Neural progenitor cell (in vitro differentiated cells): Measurements from ENCODE around the gene FAM98A. TPM values are rescaled to one million over a fixed set of nuclear protein-coding genes. Genes with fewer than 3 reads are reported as not detected.

ENCODE experiments used
- DNase-seq: peaks from one replicate; pipeline ENCODE4 v3.0.0-alpha.2; 2016; ENCODE audit warnings: low spot score
- H2AFZ ChIP-seq: fragments of 200-600 bp; sonication (generic); replicated peaks from 2 replicates; pipeline ENCODE4 v1.6.1; 2016; ENCODE audit warnings: antibody characterized with exemption
- H3F3A ChIP-seq: fragments of 200-600 bp; sonication (generic); 2 replicates; pipeline ENCODE4 v1.6.1; 2016; ENCODE audit warnings: antibody characterized with exemption, low read depth
- H3K27ac ChIP-seq: fragments of 200-600 bp; sonication (generic); 2 replicates; pipeline ENCODE4 v1.5.1; 2016; ENCODE audit warnings: mild to moderate bottlenecking
- H3K27me3 ChIP-seq: fragments of 200-600 bp; sonication (generic); 2 replicates; pipeline ENCODE4 v1.6.1; 2016; ENCODE audit warnings: mild to moderate bottlenecking, moderate library complexity
- H3K36me3 ChIP-seq: fragments of 200-600 bp; sonication (generic); 2 replicates; pipeline ENCODE4 v1.5.1; 2016
- H3K4me1 ChIP-seq: fragments of 200-600 bp; sonication (generic); 2 replicates; pipeline ENCODE4 v1.6.1; 2016; ENCODE audit warnings: mixed run types
- H3K4me2 ChIP-seq: fragments of 200-600 bp; sonication (generic); 2 replicates; pipeline ENCODE4 v1.6.1; 2016
- H3K4me3 ChIP-seq: fragments of 200-600 bp; sonication (generic); 2 replicates; pipeline ENCODE4 v1.5.1; 2016
- H3K79me2 ChIP-seq: fragments of 200-600 bp; sonication (generic); 2 replicates; pipeline ENCODE4 v1.6.1; 2016; ENCODE audit warnings: low read depth
- H3K9ac ChIP-seq: fragments of 200-600 bp; sonication (generic); 2 replicates; pipeline ENCODE4 v1.6.1; 2016
- H3K9me3 ChIP-seq: fragments of 200-600 bp; sonication (generic); 2 replicates; pipeline ENCODE4 v1.5.1; 2016; ENCODE audit warnings: low read depth
- H4K20me1 ChIP-seq: fragments of 200-600 bp; sonication (generic); 2 replicates; pipeline ENCODE4 v1.6.1; 2016; ENCODE audit warnings: low read depth
- H3K27ac Mint-ChIP-seq: 3 replicates; pipeline ENCODE4 v1.8.0; 2021; ENCODE audit warnings: mixed read lengths
- H3K27me3 Mint-ChIP-seq: 2 replicates; pipeline ENCODE4 v1.8.0; 2022; ENCODE audit warnings: low read depth, mild to moderate bottlenecking, inconsistent platforms, moderate library complexity, mixed read lengths; ENCODE audit not compliant: insufficient read depth
- H3K36me3 Mint-ChIP-seq: 3 replicates; pipeline ENCODE4 v1.8.0; 2021; ENCODE audit warnings: mixed read lengths
- H3K4me1 Mint-ChIP-seq: 3 replicates; pipeline ENCODE4 v1.8.0; 2021; ENCODE audit warnings: mixed read lengths
- H3K4me3 Mint-ChIP-seq: 3 replicates; pipeline ENCODE4 v1.8.0; 2021; ENCODE audit warnings: mild to moderate bottlenecking, moderate library complexity, mixed read lengths
- H3K9me3 Mint-ChIP-seq: 3 replicates; pipeline ENCODE4 v1.8.0; 2020; ENCODE audit warnings: mixed read lengths
- CTCF ChIP-seq: fragments of 200-600 bp; sonication (generic); IDR thresholded peaks from 2 replicates; pipeline ENCODE4 v1.5.1; 2017; ENCODE audit warnings: antibody characterized with exemption, mild to moderate bottlenecking
- EZH2 ChIP-seq: fragments of 200-600 bp; sonication (generic); IDR thresholded peaks from 2 replicates; pipeline ENCODE4 v1.6.1; 2017; ENCODE audit warnings: antibody characterized with exemption, mild to moderate bottlenecking, moderate library complexity
- EZH2phosphoT487 ChIP-seq: fragments of 200-600 bp; sonication (generic); IDR thresholded peaks from 2 replicates; pipeline ENCODE4 v1.6.1; 2017; ENCODE audit warnings: antibody characterized with exemption
- total RNA-seq: library from RNA; depleted of rRNA; stranded (reverse); fragments of >200 nt; gene quantifications from 2 replicates; pipeline ENCODE4 v1.2.3, GENCODE V29; 2015; ENCODE audit warnings: low replicate concordance

Gene FAM98A
- total RNA-seq, 1 donor from 2014 or later = 16.5 TPM

DNA sequence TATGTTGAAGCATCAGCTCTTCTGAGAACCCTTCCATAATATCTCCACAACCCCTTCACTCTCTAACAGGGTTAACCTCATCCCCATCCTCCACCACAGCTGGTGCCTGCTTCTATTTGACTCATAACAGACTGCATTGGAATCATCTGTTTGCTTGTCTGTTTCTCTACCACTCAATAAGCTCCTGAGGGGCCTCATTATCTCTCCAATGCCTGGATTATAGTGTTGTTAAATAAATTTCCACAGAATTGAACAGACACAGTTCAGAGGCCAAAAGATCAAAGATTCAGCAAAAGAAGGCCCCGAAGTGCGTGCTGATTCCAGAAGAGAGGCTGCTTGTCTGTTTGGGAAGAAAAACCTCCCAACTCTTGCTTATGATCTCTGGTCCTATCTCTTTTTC lies 33.7 kb upstream of the FAM98A start:
- Histone ChIP-seq H4K20me1 (no peaks in the 10 kb centered on the region), H3F3A (no peaks in the 10 kb centered on the region), H3K27me3 (no peaks in the 10 kb centered on the region), H3K79me2 (no peaks in the 10 kb centered on the region), H3K9ac (no peak overlapping the region), H2AFZ (no peak overlapping the region), H3K9me3 (no peaks in the 10 kb centered on the region), H3K4me1 (no peaks in the 10 kb centered on the region), H3K36me3 (no peaks in the 10 kb centered on the region), H3K27ac (no peak overlapping the region), H3K4me3 (no peak overlapping the region), H3K4me2 (no peak overlapping the region)
- Mint-ChIP-seq H3K4me3 (no peak overlapping the region), H3K9me3 (no peaks in the 10 kb centered on the region), H3K27me3 (no peaks in the 10 kb centered on the region), H3K36me3 (no peaks in the 10 kb centered on the region), H3K4me1 (no peaks in the 10 kb centered on the region), H3K27ac (no peak overlapping the region)
- no peak for DNase-seq
- no peak for TF ChIP-seq EZH2phosphoT487
- no peak for TF ChIP-seq CTCF
- no peak for TF ChIP-seq EZH2

DNA sequence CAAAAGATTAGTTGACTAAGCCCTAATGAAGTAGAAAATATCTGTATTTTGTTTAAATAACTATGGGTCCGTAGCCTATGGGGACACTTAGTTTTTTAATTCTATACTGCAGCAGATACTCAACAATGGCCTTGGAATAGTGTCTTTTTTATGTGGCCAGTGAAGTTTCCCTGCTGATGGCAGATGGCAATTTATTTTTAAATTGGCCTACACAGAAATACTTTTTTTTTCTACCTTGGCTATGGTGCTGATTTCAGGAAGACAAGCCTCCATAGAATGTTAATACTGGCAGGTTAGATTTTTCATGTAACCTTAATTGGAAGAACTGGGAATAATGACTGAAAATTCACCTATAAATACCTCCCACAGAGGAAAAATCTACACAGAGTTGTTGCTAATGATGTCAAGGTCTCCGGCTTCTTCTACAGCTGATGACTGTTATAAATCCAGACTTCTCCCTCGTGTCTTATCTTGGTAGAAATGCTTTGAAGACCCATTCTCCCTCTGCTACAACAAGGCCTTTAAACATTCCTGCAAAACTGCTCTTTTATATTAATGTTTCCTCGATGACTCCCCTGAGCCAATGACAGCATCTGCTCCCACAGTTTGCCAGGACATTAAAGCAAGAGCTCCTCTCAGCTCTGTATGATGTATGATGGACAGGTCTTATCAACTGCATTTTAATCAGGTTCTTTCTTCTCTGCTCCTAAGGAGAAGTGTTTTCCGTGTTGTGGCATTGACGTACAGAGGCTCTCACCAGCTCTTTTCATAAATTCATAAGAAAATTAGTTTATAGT lies 29.1 kb upstream of the FAM98A start:
- H3F3A ChIP-seq = no peaks in the 10 kb centered on the region
- no peak overlapping the region for H3K9ac ChIP-seq
- H3K4me2 ChIP-seq = no peak overlapping the region
- H3K27ac ChIP-seq = no peak overlapping the region
- Mint-ChIP-seq H3K4me3 (no peak overlapping the region), H3K27ac (no peak overlapping the region), H3K9me3 (no peaks in the 10 kb centered on the region), H3K36me3 (no peaks in the 10 kb centered on the region), H3K27me3 (no peaks in the 10 kb centered on the region), H3K4me1 (no peaks in the 10 kb centered on the region)
- H3K27me3 ChIP-seq = no peaks in the 10 kb centered on the region
- H3K36me3 ChIP-seq = no peaks in the 10 kb centered on the region
- TF ChIP-seq EZH2 = no peak
- TF ChIP-seq EZH2phosphoT487 = no peak
- TF ChIP-seq CTCF = no peak
- no peaks in the 10 kb centered on the region for H3K4me1 ChIP-seq
- H2AFZ ChIP-seq = no peak overlapping the region
- DNase-seq = no peak
- H3K79me2 ChIP-seq = no peaks in the 10 kb centered on the region
- no peak overlapping the region for H3K4me3 ChIP-seq
- H4K20me1 ChIP-seq = no peaks in the 10 kb centered on the region
- H3K9me3 ChIP-seq = no peaks in the 10 kb centered on the region

- Histone ChIP-seq H3K4me1 (peaks cover 6% of the 10 kb centered on the region), H4K20me1 (no peaks in the 10 kb centered on the region), H3K27ac (no peak overlapping the region), H3K4me3 (no peak overlapping the region), H3K4me2 (no peak overlapping the region), H3K36me3 (peaks cover 4% of the 10 kb centered on the region), H3F3A (no peaks in the 10 kb centered on the region), H3K9me3 (no peaks in the 10 kb centered on the region), H3K79me2 (no peaks in the 10 kb centered on the region), H3K9ac (no peak overlapping the region), H3K27me3 (no peaks in the 10 kb centered on the region), H2AFZ (no peak overlapping the region)
- peaks cover 2% of the 10 kb centered on the region for H3K27me3 Mint-ChIP-seq
- TF ChIP-seq EZH2phosphoT487 = no peak
- no peak for TF ChIP-seq CTCF
- TF ChIP-seq EZH2 = no peak
- H3K36me3 Mint-ChIP-seq = peaks cover 4% of the 10 kb centered on the region
- no peak for DNase-seq
- no peak overlapping the region for H3K27ac Mint-ChIP-seq
- H3K4me3 Mint-ChIP-seq = no peak overlapping the region
- H3K4me1 Mint-ChIP-seq = no peaks in the 10 kb centered on the region
- peaks cover 32% of the 10 kb centered on the region for H3K9me3 Mint-ChIP-seq
These were observed 19.9 kb upstream of the FAM98A start for GRCh38 chr2:33619028-33619427.
